GM19468 (cell line): Measurements from ENCODE around the gene AFF4.

ENCODE experiments used
- ATAC-seq: cut with Tn5 transposase; IDR thresholded peaks from one replicate; pipeline ENCODE4 v1.9.1; 2021; ENCODE audit warnings: mild to moderate bottlenecking, moderate library complexity, moderate number of reproducible peaks; ENCODE audit not compliant: unreplicated experiment; ENCODE audit errors: extremely low read depth

AFF4 gene

DNA sequence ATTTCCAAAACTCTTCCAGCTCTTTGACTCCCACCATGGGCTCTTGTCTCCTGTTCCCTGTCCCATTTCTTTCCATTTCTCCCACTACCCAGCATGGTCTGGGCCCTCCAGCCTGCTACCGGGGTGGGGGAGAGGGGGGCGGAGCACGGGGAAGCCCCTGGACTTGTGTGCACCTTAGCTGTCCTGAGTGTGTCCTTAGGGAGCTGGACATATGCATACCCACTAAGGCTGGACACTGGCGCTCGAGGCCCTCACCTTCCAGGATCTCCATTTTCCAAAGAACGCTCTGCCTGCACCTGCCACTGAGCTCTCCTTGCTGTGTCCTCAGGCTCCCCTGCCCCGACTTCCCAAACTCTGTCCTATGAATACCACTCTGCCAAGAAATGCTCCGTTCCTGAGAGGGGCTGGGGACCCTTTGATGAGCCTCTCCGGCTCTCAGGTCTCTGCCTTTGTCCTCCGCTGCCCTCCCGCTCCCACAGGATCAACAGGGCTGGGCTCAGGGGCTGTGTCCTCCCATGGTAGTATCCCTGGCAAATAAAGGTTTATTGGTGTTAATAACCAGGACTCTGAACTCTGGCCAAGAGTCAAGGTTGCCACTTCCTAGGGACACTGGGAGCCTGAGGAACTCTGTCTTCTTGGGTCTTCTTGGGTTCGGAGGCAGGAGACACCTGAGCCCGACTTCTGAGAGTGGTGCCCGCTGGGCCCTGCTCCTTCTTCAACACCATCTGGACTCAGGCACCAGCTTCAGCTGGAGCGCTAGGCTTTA is 132.2 kb downstream of the AFF4 start:
- no peak for ATAC-seq

GRCh38 chr5:132830436-132831094 is 132.9 kb downstream of the AFF4 start, which contains the start of gene SHROOM1:
Gene SHROOM1 (minus strand): TSS chr5:132830647. CDS start chr5:132826140, 4,507 bp downstream.
- no peak for ATAC-seq

GRCh38 chr5:132829742-132830435 is 133.5 kb downstream of the AFF4 start:
- peak; percentile 71 for ATAC-seq

DNA sequence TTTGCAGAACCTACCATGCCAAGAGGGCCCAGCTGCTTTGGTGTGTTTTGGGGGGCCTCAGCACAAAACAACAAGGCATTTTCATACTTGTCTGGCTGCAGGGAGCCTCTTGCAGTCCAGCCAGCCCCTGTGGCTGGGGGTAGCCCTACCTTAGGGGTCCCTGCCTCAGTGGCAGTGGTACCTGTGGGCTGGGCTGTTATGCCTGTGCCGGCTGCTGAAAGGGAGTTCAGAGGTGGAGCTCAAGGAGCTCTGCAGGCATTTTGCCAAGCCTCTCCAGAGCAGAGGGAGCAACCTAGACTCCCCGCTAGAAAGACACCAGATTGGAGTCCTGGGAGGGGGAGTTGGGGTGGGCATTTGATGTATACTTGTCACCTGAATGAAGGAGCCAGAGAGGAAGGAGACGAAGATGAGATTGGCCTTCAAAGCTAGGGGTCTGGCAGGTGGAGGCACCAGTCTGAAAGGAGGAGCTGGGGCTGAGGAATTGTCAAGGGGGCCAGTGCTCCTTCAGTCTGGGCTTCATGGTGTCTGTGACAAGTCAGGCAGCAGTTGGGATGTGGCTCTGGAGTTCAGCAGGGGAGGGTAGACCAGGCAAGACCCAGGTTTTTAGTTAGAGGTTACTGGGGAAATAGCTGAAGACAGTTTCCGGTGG is 134.5 kb downstream of the AFF4 start:
- no peak for ATAC-seq

GRCh38 chr5:132827943-132828673 is 135.3 kb downstream of the AFF4 start:
- ATAC-seq: no peak

DNA sequence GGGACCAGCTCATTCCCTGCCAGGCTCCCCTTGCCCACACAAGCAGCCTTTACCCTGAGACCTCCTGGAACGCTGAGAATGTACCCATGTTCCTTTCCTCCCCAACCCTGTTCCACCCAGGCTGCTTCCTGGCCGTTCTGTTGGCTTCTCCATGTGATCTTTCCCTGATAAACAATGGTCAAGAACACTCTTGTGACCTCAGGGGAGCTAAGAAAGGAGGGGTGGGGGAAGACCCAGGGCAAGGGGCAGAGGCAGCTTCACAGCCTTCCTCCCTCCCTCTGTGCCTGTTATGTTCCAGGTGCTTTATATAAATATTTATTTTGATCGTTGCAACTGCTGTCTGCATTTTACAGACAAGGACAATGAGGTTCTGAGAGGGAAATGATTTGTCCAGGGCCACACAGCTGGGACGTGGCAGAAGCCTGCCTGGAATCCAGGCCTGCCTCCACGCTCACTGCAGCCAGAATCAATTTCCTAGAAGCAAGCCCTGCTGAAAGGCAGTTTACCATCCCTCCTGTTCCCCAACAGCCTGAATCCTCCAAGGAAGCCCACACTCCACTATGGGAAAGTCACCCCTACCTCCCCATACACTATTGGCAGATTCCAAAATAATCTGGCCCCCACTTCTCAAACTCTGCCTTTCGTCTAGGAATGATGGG is 136.9 kb downstream of the AFF4 start:
- no peak for ATAC-seq

DNA sequence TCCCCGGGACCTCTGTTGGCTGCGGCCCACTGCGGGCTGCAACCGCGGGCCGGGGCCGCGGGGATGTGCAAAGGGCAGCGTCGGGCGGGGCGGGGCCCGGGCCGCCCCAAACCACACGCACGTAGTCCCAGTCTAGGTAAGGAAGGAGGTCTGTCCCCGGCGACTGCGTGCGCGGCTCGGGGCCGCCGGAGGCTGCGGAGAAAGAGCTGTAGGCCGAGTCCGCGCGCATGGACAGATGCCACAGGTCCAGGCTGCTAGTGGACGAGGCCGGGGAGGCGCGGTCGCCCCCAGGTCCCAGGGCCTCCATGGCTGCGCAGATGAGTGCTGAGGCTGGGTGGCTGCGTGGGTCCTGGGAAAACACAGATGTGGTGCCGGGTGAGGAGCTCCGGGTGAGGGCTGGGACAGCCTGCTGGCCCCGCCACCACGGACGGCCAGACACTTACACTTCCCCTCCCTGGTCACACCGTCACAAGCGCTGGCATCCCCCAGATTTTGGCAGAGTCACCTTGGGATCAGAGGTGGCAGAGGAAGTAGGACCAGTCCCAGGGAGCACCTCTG is 137.5 kb downstream of the AFF4 start:
- no peak for ATAC-seq
